Liver (tissue), 3 donors: ENCODE data around the gene ANKRD35.

Source experiments
- GABPA ChIP-seq, 2 donors: IDR thresholded peaks in 1 of 2; conservative IDR thresholded peaks in 1 of 2; 2 replicates each; pipeline ENCODE4 v1.6.1; 2016; ENCODE audit warnings: antibody characterized with exemption in 2 of 2, mild to moderate bottlenecking in 1 of 2, moderate library complexity in 1 of 2
- JUND ChIP-seq, 2 donors: IDR thresholded peaks; 2 replicates each; pipeline ENCODE4 v1.6.1; 2016; ENCODE audit warnings: antibody characterized with exemption in 2 of 2
- NR2F2 ChIP-seq: IDR thresholded peaks from 2 replicates; pipeline ENCODE4 v1.6.1; 2016; ENCODE audit warnings: antibody characterized with exemption
- TF ChIP-seq, protein P1 (sequence below): fragments of 150-350 bp; IDR thresholded peaks from 2 replicates; pipeline ENCODE4 v1.5.1; 2017; ENCODE audit warnings: improper control_type of control experiment, low read depth, low read length; ENCODE audit not compliant: missing input control
- donor health status: healthy.
- donor health status: healthy.

GRCh38 chr1:145898756-145899155, 13.1 kb upstream of the ANKRD35 start:
- TF ChIP-seq GABPA (IDR thresholded peaks at IDR 0.05 in 1 of 2, conservative IDR thresholded peaks at IDR 0.05 in 1 of 2), result no peak
- TF ChIP-seq, protein P1, sequence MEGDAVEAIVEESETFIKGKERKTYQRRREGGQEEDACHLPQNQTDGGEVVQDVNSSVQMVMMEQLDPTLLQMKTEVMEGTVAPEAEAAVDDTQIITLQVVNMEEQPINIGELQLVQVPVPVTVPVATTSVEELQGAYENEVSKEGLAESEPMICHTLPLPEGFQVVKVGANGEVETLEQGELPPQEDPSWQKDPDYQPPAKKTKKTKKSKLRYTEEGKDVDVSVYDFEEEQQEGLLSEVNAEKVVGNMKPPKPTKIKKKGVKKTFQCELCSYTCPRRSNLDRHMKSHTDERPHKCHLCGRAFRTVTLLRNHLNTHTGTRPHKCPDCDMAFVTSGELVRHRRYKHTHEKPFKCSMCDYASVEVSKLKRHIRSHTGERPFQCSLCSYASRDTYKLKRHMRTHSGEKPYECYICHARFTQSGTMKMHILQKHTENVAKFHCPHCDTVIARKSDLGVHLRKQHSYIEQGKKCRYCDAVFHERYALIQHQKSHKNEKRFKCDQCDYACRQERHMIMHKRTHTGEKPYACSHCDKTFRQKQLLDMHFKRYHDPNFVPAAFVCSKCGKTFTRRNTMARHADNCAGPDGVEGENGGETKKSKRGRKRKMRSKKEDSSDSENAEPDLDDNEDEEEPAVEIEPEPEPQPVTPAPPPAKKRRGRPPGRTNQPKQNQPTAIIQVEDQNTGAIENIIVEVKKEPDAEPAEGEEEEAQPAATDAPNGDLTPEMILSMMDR, result no peak
- no peak for TF ChIP-seq NR2F2
- no peak for TF ChIP-seq JUND (IDR thresholded peaks at IDR 0.05)
